Measurements from ENCODE around the gene ANKRD60. TPM values are rescaled to one million over a fixed set of nuclear protein-coding genes. Genes with fewer than 3 reads are reported as not detected.

The ANKRD60 gene
- total RNA-seq, 3 donors from 2014 or later, result not detected

DNA sequence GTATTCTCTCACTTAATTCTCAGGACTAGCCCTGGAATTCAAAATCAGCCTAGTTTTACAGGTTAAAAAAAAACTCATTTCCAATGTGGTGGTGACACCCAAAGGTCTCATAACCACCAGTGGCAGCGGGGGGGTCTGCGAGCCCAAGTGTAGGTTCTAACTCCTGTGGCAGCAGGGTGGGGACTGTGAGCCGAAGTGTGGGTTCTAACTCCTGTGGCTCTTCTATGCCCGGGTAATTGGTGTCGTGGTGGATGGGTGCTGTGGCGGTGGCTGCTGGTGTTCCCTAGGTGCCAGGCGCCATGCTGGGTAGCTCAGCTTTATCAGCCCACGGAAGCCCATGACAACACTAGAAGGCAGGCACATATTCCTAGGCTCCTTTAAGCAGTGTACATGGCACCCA is 4.9 kb upstream of the ANKRD60 start:
- peaks cover 10% of the 10 kb centered on the region for H3K4me1 ChIP-seq (ENCODE audit: low read depth)
- TF ChIP-seq, protein P1, sequence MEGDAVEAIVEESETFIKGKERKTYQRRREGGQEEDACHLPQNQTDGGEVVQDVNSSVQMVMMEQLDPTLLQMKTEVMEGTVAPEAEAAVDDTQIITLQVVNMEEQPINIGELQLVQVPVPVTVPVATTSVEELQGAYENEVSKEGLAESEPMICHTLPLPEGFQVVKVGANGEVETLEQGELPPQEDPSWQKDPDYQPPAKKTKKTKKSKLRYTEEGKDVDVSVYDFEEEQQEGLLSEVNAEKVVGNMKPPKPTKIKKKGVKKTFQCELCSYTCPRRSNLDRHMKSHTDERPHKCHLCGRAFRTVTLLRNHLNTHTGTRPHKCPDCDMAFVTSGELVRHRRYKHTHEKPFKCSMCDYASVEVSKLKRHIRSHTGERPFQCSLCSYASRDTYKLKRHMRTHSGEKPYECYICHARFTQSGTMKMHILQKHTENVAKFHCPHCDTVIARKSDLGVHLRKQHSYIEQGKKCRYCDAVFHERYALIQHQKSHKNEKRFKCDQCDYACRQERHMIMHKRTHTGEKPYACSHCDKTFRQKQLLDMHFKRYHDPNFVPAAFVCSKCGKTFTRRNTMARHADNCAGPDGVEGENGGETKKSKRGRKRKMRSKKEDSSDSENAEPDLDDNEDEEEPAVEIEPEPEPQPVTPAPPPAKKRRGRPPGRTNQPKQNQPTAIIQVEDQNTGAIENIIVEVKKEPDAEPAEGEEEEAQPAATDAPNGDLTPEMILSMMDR (IDR thresholded peaks at IDR 0.05), result no peak
- intact Hi-C loops (cut with DNase I, micrococcal nuclease), result loop anchor here in 1 of 2 donors (10.0 kb wide), 1 partner anchor 221 kb away; no protein-coding TSS in a partner anchor
- no peak overlapping the region for H3K4me3 ChIP-seq
- H3K9me3 ChIP-seq, result no peaks in the 10 kb centered on the region
- DNase-seq (no peak), ATAC-seq (no peak)
- H3K36me3 ChIP-seq (ENCODE audit: low read depth), result no peaks in the 10 kb centered on the region

DNA sequence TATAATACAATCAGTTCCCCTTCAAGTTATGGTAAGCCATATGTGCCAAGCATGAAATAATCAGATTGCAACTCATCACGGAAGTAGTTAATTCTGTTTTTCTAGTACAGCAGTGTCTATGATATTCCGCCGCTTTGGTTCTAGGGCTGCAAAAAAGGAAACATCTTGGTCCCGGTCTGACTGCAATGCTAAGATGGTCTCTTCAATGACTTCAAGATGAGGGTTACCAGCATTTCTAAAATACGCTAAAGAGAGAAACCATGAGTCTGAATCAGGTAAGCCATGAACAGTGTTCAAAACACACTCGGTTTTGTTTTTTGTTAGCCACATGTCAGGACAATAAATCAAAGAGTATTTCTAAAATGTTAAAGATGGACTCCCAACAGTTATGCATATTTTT is 3.2 kb upstream of the ANKRD60 start:
- Histone ChIP-seq H3K36me3 (ENCODE audit: low read depth) (no peaks in the 10 kb centered on the region), H3K4me1 (ENCODE audit: low read depth) (peaks cover 13% of the 10 kb centered on the region), H3K9me3 (no peaks in the 10 kb centered on the region), H3K4me3 (no peak overlapping the region)
- TF ChIP-seq, protein P1 (IDR thresholded peaks at IDR 0.05), result no peak
- intact Hi-C loops (cut with DNase I, micrococcal nuclease), result loop anchor here in 1 of 2 donors (10.0 kb wide), 1 partner anchor 223 kb away; no protein-coding TSS in a partner anchor
- DNase-seq, result no peak
- ATAC-seq, result no peak

DNA sequence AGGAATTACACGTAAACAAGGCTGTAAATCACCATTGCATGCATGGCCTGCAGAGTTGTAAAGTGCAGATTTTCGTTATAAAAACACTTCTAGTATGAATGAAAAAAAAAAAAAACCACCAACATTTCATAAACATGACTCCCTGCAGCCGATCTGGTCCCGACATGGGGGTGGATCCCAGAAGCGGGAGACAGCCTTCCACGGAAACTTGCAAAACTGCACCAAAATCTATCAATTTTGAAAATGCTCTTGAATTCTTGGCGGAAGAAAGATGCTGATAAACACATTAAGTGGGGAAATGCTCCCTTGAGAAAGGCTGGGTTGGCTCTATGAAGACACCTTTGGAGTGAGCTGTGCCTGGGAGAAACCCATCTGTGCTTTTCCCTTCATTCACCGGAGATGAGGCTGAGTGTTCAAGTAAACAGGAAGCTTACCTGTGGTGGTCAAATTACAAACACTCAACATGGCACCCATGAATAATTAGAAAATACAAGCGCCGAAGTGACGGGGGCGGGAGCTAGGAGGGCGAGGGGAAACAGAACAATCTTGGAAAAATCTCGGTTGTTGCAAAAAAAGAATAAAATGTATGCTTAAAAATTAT is 845 bp upstream of the ANKRD60 start:
- Histone ChIP-seq H3K4me1 (ENCODE audit: low read depth) (peaks cover 10% of the 10 kb centered on the region), H3K9me3 (no peaks in the 10 kb centered on the region), H3K36me3 (ENCODE audit: low read depth) (no peaks in the 10 kb centered on the region), H3K4me3 (no peak overlapping the region)
- DNase-seq (no peak), ATAC-seq (no peak)
- intact Hi-C loops (cut with DNase I, micrococcal nuclease), result no loop called here
- TF ChIP-seq, protein P1 (IDR thresholded peaks at IDR 0.05), result no peak

DNA sequence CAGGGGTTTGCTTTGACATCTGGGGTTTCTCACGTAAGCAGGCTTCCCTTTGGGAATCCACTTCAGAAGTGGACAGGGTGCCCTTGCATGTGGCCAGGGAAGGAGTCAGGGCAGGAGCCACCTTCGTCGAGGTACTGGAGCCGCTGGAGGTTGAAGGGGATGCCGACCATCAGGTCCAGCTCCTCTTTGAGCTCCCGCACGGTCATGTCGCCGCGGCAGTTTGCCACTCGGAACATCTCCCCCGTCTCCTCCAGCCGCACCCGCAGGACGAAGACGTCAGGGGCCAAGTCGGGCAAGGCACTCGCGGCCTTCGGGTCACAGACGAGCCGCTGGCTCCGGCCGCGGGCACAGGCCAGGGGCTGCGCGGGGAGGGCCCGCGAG is 360 bp downstream of the ANKRD60 start:
- ATAC-seq, result peak; percentile 9
- Histone ChIP-seq H3K4me1 (ENCODE audit: low read depth) (peaks cover 10% of the 10 kb centered on the region), H3K4me3 (no peak overlapping the region), H3K9me3 (no peaks in the 10 kb centered on the region), H3K36me3 (ENCODE audit: low read depth) (no peaks in the 10 kb centered on the region)
- TF ChIP-seq, protein P1 (IDR thresholded peaks at IDR 0.05), result no peak
- no peak for DNase-seq
- intact Hi-C loops (cut with DNase I, micrococcal nuclease), result no loop called here

DNA sequence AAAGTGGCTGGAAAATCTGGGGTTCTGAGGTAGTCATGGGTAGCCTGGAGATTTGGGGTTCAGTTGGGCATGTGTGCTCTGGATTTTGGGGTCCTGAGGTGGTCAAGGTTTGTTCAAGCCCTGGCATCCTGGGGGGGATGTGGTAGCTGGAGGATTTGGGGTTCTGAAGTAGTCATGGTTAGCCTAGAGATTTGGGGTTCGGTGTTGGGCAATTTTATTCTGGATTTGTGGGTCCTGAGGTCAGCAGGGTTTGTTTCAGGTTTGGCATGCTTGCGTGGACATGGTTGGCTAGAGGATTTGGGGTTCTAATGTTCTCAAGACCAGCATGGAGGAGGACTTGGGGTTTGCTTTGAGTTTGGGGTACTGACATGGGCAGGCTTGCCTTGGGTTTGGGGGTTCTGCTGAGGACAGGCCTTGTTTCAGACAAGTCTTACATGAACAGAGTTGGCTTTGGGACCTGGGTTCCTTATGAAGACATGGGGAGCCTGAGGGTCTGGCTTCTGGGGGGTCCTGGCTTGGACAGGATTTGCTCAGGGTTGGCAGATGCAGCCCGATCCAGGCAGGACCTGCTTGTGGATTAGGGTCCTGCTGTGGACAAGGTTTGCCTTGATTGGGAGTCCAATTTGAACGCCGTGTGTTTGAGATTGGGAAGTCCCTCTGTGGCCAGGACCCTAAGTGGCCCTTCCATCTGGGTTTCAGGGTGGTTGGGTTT is 906 bp downstream of the ANKRD60 start:
- H3K4me3 ChIP-seq, result no peak overlapping the region
- intact Hi-C loops (cut with DNase I, micrococcal nuclease), result no loop called here
- H3K9me3 ChIP-seq, result no peaks in the 10 kb centered on the region
- H3K4me1 ChIP-seq (ENCODE audit: low read depth), result peaks cover 10% of the 10 kb centered on the region
- no peak for DNase-seq
- TF ChIP-seq, protein P1 (IDR thresholded peaks at IDR 0.05), result no peak
- ATAC-seq, result no peak
- H3K36me3 ChIP-seq (ENCODE audit: low read depth), result no peaks in the 10 kb centered on the region

Data from mucosa of descending colon (tissue), 3 donors.